PFSK-1 (cell line): Measurements from ENCODE around the gene SNORC.

Experiments used
- POLR2AphosphoS5 ChIP-seq: IDR thresholded peaks from 2 replicates; pipeline ENCODE4 v1.6.1; 2012; ENCODE audit warnings: low read depth, mild to moderate bottlenecking, control low read depth, low read length, moderate library complexity
- TF ChIP-seq, protein P1 (sequence below), 2 experiments: IDR thresholded peaks; 2 replicates each; pipeline versions ENCODE4 v1.6.1 to v1.8.0; 2011 to 2012; ENCODE audit warnings: low read depth in 2 of 2, low read length in 2 of 2, control low read depth in 1 of 2, inconsistent platforms in 1 of 2, mild to moderate bottlenecking in 1 of 2, moderate library complexity in 1 of 2; ENCODE audit not compliant: insufficient read depth in 1 of 2

DNA sequence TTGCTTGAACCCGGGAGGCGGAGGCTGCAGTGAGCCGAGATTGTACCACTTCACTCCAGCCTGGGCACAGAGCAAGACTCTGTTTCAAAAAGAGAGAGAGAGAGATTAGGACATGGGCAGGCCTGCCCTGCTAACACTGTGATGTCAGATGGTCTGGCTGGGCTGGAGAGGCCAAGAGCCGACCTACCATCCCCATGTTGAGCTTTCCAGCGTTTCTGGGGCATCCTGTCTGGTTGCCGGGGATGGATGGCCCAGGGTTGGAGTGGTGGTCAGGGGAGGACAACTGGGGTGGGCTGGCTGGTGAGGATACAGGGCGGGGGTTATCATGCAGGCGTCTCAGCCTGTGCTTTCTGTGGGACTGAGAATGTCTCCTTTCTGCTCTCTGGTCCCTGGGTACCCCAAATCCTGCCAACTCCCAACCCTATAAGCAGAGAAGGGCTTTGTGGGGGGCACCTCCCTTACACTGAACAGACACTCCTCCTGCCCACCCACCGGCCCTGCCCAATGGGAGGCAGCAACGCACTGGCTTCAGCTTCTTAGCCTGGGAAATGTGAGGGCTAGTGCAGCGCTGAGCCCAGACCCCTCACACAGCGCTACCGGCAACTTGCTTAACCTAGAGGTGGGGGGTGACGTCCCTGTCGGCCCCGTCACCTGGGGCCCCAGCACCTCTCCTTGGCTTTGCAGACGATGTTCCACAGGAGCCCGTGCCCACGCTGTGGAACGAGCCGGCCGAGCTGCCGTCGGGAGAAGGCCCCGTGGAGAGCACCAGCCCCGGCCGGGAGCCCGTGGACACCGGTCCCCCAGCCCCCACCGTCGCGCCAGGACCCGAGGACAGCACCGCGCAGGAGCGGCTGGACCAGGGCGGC, 5.4 kb downstream of the SNORC start:
- TF ChIP-seq, protein P1, sequence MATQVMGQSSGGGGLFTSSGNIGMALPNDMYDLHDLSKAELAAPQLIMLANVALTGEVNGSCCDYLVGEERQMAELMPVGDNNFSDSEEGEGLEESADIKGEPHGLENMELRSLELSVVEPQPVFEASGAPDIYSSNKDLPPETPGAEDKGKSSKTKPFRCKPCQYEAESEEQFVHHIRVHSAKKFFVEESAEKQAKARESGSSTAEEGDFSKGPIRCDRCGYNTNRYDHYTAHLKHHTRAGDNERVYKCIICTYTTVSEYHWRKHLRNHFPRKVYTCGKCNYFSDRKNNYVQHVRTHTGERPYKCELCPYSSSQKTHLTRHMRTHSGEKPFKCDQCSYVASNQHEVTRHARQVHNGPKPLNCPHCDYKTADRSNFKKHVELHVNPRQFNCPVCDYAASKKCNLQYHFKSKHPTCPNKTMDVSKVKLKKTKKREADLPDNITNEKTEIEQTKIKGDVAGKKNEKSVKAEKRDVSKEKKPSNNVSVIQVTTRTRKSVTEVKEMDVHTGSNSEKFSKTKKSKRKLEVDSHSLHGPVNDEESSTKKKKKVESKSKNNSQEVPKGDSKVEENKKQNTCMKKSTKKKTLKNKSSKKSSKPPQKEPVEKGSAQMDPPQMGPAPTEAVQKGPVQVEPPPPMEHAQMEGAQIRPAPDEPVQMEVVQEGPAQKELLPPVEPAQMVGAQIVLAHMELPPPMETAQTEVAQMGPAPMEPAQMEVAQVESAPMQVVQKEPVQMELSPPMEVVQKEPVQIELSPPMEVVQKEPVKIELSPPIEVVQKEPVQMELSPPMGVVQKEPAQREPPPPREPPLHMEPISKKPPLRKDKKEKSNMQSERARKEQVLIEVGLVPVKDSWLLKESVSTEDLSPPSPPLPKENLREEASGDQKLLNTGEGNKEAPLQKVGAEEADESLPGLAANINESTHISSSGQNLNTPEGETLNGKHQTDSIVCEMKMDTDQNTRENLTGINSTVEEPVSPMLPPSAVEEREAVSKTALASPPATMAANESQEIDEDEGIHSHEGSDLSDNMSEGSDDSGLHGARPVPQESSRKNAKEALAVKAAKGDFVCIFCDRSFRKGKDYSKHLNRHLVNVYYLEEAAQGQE (IDR thresholded peaks at IDR 0.05; ENCODE audit: insufficient read depth in 1 of 2, low read depth in 2 of 2, low read length in 2 of 2) = no peak
- TF ChIP-seq POLR2AphosphoS5 = no peak
